Stomach (tissue), 9 donors: ENCODE measurements around the gene CSNK2A3. TPM values are rescaled to one million over a fixed set of nuclear protein-coding genes. Genes with fewer than 3 reads are reported as not detected.

ENCODE experiments used
- DNase-seq, 2 donors: peaks; one replicate each; pipeline versions ENCODE4 v3.0.0 to v3.0.0-alpha.2; 2013 to 2019
- H3K27ac ChIP-seq, 5 donors: fragments of 200-600 bp in 4 of 5; sonication (generic) in 4 of 5; one replicate each; pipeline ENCODE4 v1.5.1; 2013 to 2019; ENCODE audit warnings: mild to moderate bottlenecking in 1 of 5, moderate library complexity in 1 of 5
- H3K27me3 ChIP-seq, 3 donors: fragments of 200-600 bp; sonication (generic); one replicate each; pipeline ENCODE4 v1.5.1; 2017 to 2019; ENCODE audit warnings: mixed run types in 1 of 3
- H3K36me3 ChIP-seq, 4 donors: fragments of 200-600 bp; sonication (generic); 1 replicate in 3 of 4; 2 replicates in 1 of 4; pipeline ENCODE4 v1.5.1; 2016 to 2019
- H3K4me1 ChIP-seq, 4 donors: fragments of 200-600 bp; sonication (generic); one replicate each; pipeline ENCODE4 v1.5.1; 2016 to 2019
- H3K4me3 ChIP-seq, 4 donors: fragments of 200-600 bp; sonication (generic) in 3 of 4; one replicate each; pipeline ENCODE4 v1.5.1; 2016 to 2019; ENCODE audit warnings: mild to moderate bottlenecking in 1 of 4
- H3K9me3 ChIP-seq, 4 donors: fragments of 200-600 bp; sonication (generic); one replicate each; pipeline ENCODE4 v1.5.1; 2016 to 2019
- CTCF ChIP-seq, 7 experiments: fragments of 450-650 bp in 4 of 7; fragments of 200-600 bp in 3 of 7; sonication (generic) in 3 of 7; IDR thresholded peaks; one replicate each; pipeline ENCODE4 v1.5.1; 2016 to 2019; ENCODE audit warnings: antibody characterized with exemption in 7 of 7, control low read depth in 2 of 7, mild to moderate bottlenecking in 1 of 7
- EP300 ChIP-seq: sonication (generic); formaldehyde crosslinking; IDR thresholded peaks from one replicate; pipeline ENCODE4 v1.6.1; 2017; ENCODE audit warnings: antibody characterized with exemption
- POLR2A ChIP-seq, 4 donors: fragments of 450-650 bp; IDR thresholded peaks; one replicate each; pipeline ENCODE4 v1.6.1; 2016; ENCODE audit warnings: antibody characterized with exemption in 4 of 4, control low read depth in 2 of 4, mild to moderate bottlenecking in 1 of 4, moderate library complexity in 1 of 4
- POLR2AphosphoS5 ChIP-seq, 3 donors: sonication (generic); formaldehyde crosslinking; IDR thresholded peaks; one replicate each; pipeline ENCODE4 v1.6.1; 2016; ENCODE audit warnings: antibody characterized with exemption in 3 of 3
- WGBS, 5 donors: extraction: QIAGEN DNeasy Blood & Tissue Kit in 3 of 5; methylation state at CpG; one replicate each; pipeline versions ENCODE4 v1.1.5 to v1.1.7; 2013 to 2018; 5-methylcytosine and 5-hydroxymethylcytosine counted together
- intact Hi-C: fragments of 100-400 bp; cut with DNase I; formaldehyde crosslinking; loops from one replicate; pipeline ENCODE4 v1.15.1; 2023; ENCODE audit warnings: low total_unique reads
- polyA plus RNA-seq, 3 donors: library from polyadenylated mRNA; stranded (reverse); fragments of 200-250 nt; gene quantifications; one replicate each; pipeline ENCODE4 v1.2.3, GENCODE V29; 2013
- total RNA-seq, 5 donors: library from RNA; depleted of rRNA; stranded (reverse); fragments of >200 nt; gene quantifications; one replicate each; pipeline versions ENCODE4 v1.1.0 to v1.2.3, GENCODE V29; 2014 to 2016
- donor health status: healthy with polysubstance abuse.
- donor health status: Bipolar disorder and iron deficiency.
- donor health status: healthy.

Gene CSNK2A3
- total and polyA plus RNA-seq, 8 donors: 0.23 to 1.2 (median 0.73) TPM; not detected in 3

DNA sequence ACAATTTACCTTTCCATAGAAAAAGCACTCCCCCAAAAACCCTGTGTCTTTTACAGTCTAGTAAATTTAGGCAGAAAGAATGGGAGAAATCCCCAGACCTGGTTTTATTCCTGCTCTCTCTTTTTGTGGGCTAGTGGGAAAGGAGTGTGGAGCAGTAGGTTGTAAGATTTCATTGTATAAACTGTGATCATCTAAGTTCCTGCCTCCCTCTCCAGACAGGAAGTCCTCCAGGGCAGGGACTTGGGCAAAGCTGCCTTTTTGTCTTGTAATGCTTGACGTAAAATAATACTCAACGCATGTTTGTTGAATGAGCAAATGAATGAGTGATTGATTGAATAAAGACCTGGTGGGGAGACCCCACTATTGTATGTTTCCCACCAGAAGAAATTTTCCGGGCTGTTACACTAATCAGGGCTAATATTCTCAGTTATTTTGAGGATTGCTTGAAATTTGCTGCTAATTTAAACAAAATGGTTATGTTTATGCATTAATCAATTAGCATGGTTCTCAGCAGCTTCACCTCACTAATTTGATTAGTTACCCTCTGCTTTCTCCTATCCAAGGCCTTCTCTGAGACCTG lies 36.3 kb downstream of the CSNK2A3 start:
- no peaks in the 10 kb centered on the region for H3K27me3 ChIP-seq
- H3K9me3 ChIP-seq: no peaks in the 10 kb centered on the region
- no peak for TF ChIP-seq EP300
- TF ChIP-seq CTCF (IDR thresholded peaks at IDR 0.05): no peak
- no peak overlapping the region for H3K4me3 ChIP-seq
- WGBS, 5 donors: 83 to 88% (median 85%) methylated on average over 3 of the region's 3 CpGs
- no peaks in the 10 kb centered on the region for H3K36me3 ChIP-seq
- intact Hi-C loops: no loop called here
- peaks cover 0 to 17% (median 8%) of the 10 kb centered on the region in 4 donors for H3K4me1 ChIP-seq
- H3K27ac ChIP-seq: no peak overlapping the region
- DNase-seq: no peak

DNA sequence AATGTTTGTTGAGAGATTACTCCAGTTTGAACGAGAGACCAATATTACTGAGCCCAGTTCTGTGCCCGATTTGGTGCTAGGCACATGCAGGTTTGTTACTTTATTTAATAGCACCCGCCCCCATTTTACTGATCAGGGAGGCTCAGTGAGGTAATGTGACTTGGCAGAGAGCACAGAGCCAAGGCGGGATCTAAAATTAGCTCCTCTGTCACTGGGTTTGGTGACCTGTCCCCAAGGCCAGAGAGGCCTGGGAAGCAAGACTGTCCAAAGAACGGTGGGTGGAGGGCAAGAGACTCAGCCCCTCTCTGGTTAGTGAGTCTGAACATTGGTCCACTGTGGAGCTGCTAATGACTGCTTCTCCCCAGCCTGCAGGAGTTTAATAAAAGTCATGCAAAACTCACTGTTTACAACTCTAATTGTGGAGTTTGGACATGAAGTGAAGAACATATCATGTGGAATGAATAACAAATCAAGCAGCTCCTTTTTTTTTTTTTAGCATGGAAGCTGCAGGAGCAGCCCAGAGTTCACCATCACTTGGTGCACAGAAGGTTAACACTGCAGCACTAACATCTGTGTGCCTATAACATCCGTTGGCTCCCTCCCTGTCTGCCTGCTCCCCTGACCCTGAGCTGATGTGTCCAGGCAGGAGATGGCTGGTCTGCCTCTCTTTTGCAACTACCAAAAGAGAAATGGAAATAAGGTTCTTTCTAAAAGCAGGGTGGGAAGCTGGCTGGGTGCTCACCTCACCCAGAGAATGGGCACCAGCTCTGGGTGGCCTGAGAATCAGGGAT lies 39.0 kb downstream of the CSNK2A3 start:
- 48 to 69% (median 57%) methylated on average over 6 of the region's 6 CpGs for WGBS, 5 donors
- H3K36me3 ChIP-seq: no peaks in the 10 kb centered on the region
- no peaks in the 10 kb centered on the region for H3K27me3 ChIP-seq
- intact Hi-C loops: no loop called here
- no peak for TF ChIP-seq EP300
- H3K4me1 ChIP-seq: peaks cover 0 to 17% (median 8%) of the 10 kb centered on the region in 4 donors
- DNase-seq: no peak
- H3K27ac ChIP-seq: no peak overlapping the region
- H3K4me3 ChIP-seq: no peak overlapping the region
- no peaks in the 10 kb centered on the region for H3K9me3 ChIP-seq

DNA sequence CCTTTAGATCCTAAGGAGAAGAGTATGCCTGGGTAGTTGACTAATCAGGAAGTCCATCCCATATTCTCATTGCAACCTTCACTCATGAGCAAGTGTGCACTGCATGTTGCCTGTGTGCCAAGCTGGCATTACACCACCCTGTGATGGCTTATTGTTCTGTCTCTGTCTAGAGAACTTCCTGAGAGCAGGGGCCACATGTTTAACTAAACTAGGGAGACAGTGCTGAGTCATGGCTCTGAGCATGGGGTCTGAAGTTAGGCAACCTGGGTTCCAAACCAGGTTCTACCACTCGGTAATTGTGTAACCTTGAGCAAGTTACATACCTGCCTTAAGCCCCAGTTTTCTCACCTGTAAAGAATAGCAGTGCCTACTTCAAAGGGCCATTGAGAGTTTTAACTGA lies 39.6 kb downstream of the CSNK2A3 start:
- no peak for TF ChIP-seq POLR2AphosphoS5 (IDR thresholded peaks at IDR 0.05)
- TF ChIP-seq POLR2A (IDR thresholded peaks at IDR 0.05): no peak
- no peak for TF ChIP-seq EP300
- no peak for TF ChIP-seq CTCF (IDR thresholded peaks at IDR 0.05)
- no peak for DNase-seq
- intact Hi-C loops: no loop called here
- 57 to 72% (median 65%) methylated on average over 1 of the region's 1 CpG for WGBS, 5 donors
- Histone ChIP-seq H3K27ac (no peak overlapping the region), H3K27me3 (no peaks in the 10 kb centered on the region), H3K36me3 (no peaks in the 10 kb centered on the region), H3K9me3 (no peaks in the 10 kb centered on the region), H3K4me3 (no peak overlapping the region), H3K4me1 (peaks cover 0 to 17% (median 8%) of the 10 kb centered on the region in 4 donors)

- no peak for TF ChIP-seq POLR2A (IDR thresholded peaks at IDR 0.05)
- Histone ChIP-seq H3K27ac (no peak overlapping the region), H3K4me3 (no peak overlapping the region), H3K36me3 (no peaks in the 10 kb centered on the region), H3K4me1 (peaks cover 0 to 17% (median 8%) of the 10 kb centered on the region in 4 donors), H3K27me3 (no peaks in the 10 kb centered on the region), H3K9me3 (no peaks in the 10 kb centered on the region)
- intact Hi-C loops: no loop called here
- 86 to 93% (median 88%) methylated on average over 1 of the region's 1 CpG for WGBS, 5 donors
- DNase-seq: no peak
These were observed 40.3 kb downstream of the CSNK2A3 start for GRCh38 chr11:11312738-11313137.

DNA sequence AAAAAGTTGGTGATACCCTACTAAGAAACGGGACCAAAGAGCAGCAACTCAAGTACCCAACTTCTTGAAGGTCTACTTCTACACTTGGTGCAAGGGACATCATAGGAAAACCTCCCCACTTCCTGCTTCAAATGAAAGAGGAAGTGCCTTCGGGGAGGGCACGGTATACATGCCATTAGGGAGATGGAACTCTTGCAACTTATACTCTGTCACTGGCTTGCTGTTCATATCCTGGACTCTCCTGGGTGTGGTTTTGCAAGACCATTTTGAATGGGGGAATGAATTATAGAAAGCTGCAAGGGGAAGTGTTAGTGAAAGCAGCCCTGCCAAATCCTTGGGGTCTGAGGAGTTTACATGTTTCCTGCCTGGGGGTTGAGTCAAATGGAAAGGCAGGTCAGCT lies 41.9 kb downstream of the CSNK2A3 start:
- TF ChIP-seq CTCF (IDR thresholded peaks at IDR 0.05): no peak
- no peak for TF ChIP-seq POLR2AphosphoS5 (IDR thresholded peaks at IDR 0.05)
- no peak for TF ChIP-seq EP300
- no peak for TF ChIP-seq POLR2A (IDR thresholded peaks at IDR 0.05)
- intact Hi-C loops: no loop called here
- WGBS, 5 donors: 35 to 78% (median 70%) methylated on average over 3 of the region's 3 CpGs

More for the DNA sequence above, 41.9 kb downstream of the CSNK2A3 start:
- no peaks in the 10 kb centered on the region for H3K36me3 ChIP-seq
- H3K4me1 ChIP-seq: peaks cover 0 to 17% (median 8%) of the 10 kb centered on the region in 4 donors
- no peak overlapping the region for H3K4me3 ChIP-seq
- no peaks in the 10 kb centered on the region for H3K27me3 ChIP-seq
- H3K9me3 ChIP-seq: no peaks in the 10 kb centered on the region
- DNase-seq: no peak
- H3K27ac ChIP-seq: no peak overlapping the region
